ENCODE results near the gene PIK3R1.
"Not testable (repeated sequence)": the region's sequence is repeated elsewhere in the genome, so short reads cannot be mapped to it uniquely, and the experiment has no call there.

PIK3R1 gene

GRCh38 chr5:68235229-68235628 is 19.7 kb downstream of the PIK3R1 start:
- not testable (repeated sequence) for H3K27me3 ChIP-seq (replicated peaks; ENCODE audit: control insufficient read depth, insufficient read depth, low read length, poor library complexity, severe bottlenecking); H3K4me3 ChIP-seq (ENCODE audit: insufficient read depth, low read depth, low read length, poor library complexity, severe bottlenecking); H3K27ac ChIP-seq (ENCODE audit: insufficient read depth, low read length, poor library complexity, severe bottlenecking); DNase-seq; H3K36me3 ChIP-seq (ENCODE audit: control insufficient read depth, insufficient read depth, low read length); H3K9me3 ChIP-seq (ENCODE audit: control insufficient read depth, low read length)
- H3K4me1 ChIP-seq (ENCODE audit: control insufficient read depth, insufficient read depth, low read length, poor library complexity, severe bottlenecking): peaks cover 32% of the 10 kb centered on the region

GRCh38 chr5:68237715-68238114 is 22.2 kb downstream of the PIK3R1 start:
- H3K36me3 ChIP-seq (ENCODE audit: control insufficient read depth, insufficient read depth, low read length): no peaks in the 10 kb centered on the region
- peaks cover 30% of the 10 kb centered on the region for H3K4me1 ChIP-seq (ENCODE audit: control insufficient read depth, insufficient read depth, low read length, poor library complexity, severe bottlenecking)
- no peaks in the 10 kb centered on the region for H3K9me3 ChIP-seq (ENCODE audit: control insufficient read depth, low read length)
- no peak overlapping the region for H3K4me3 ChIP-seq (ENCODE audit: insufficient read depth, low read depth, low read length, poor library complexity, severe bottlenecking)
- no peaks in the 10 kb centered on the region for H3K27me3 ChIP-seq (replicated peaks; ENCODE audit: control insufficient read depth, insufficient read depth, low read length, poor library complexity, severe bottlenecking)
- H3K27ac ChIP-seq (ENCODE audit: insufficient read depth, low read length, poor library complexity, severe bottlenecking): no peak overlapping the region
- no peak for DNase-seq

DNA sequence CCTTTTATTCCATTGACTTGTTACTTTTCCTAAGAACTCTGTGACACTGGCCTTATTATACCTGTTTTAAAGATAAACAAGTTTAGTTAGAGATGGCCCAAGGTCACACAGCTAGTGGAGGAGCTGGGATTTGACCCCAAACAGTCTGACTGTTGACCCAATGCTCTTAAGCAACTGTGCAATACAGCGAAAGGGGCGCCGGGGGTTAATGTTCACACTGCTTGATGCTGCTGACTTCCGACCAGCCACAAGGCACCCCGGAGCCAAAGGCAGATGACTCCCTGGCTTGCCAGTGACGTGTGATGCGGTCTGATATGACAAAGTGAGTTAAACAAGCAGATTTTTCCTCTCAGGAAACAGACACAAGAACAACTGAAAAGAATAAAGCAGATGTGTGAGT is 23.9 kb downstream of the PIK3R1 start:
- Histone ChIP-seq H3K27ac (ENCODE audit: insufficient read depth, low read length, poor library complexity, severe bottlenecking) (peak overlapping the region; percentile 67), H3K4me1 (ENCODE audit: control insufficient read depth, insufficient read depth, low read length, poor library complexity, severe bottlenecking) (peaks cover 37% of the 10 kb centered on the region), H3K36me3 (ENCODE audit: control insufficient read depth, insufficient read depth, low read length) (no peaks in the 10 kb centered on the region), H3K27me3 (replicated peaks; ENCODE audit: control insufficient read depth, insufficient read depth, low read length, poor library complexity, severe bottlenecking) (no peaks in the 10 kb centered on the region), H3K4me3 (ENCODE audit: insufficient read depth, low read depth, low read length, poor library complexity, severe bottlenecking) (no peak overlapping the region), H3K9me3 (ENCODE audit: control insufficient read depth, low read length) (no peaks in the 10 kb centered on the region)
- peak; percentile 61 to 67 (median 65) for DNase-seq

DNA sequence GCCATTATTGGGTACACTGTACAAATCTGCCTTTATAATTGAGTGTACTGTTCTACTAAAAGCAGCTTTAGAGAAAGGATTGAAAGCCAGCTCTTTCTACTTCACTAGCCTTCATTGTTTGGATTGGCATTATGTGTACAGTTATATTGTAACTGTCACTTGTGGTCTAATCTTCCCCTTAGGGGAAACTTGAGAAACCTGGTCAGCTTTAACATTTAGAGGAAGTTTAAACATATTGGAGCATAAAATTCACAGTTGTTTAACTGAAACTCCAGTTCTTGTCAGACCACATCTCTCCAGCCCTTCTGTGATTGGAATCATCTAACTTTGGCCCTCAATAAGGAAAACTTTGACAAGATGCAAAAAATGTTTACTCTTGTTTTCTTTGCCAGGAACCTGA is 24.6 kb downstream of the PIK3R1 start:
- H3K27ac ChIP-seq (ENCODE audit: insufficient read depth, low read length, poor library complexity, severe bottlenecking): peak overlapping the region; percentile 48
- no peaks in the 10 kb centered on the region for H3K36me3 ChIP-seq (ENCODE audit: control insufficient read depth, insufficient read depth, low read length)
- no peak for DNase-seq
- no peaks in the 10 kb centered on the region for H3K9me3 ChIP-seq (ENCODE audit: control insufficient read depth, low read length)
- no peak overlapping the region for H3K4me3 ChIP-seq (ENCODE audit: insufficient read depth, low read depth, low read length, poor library complexity, severe bottlenecking)
- H3K27me3 ChIP-seq (replicated peaks; ENCODE audit: control insufficient read depth, insufficient read depth, low read length, poor library complexity, severe bottlenecking): no peaks in the 10 kb centered on the region
- H3K4me1 ChIP-seq (ENCODE audit: control insufficient read depth, insufficient read depth, low read length, poor library complexity, severe bottlenecking): peaks cover 37% of the 10 kb centered on the region

DNA sequence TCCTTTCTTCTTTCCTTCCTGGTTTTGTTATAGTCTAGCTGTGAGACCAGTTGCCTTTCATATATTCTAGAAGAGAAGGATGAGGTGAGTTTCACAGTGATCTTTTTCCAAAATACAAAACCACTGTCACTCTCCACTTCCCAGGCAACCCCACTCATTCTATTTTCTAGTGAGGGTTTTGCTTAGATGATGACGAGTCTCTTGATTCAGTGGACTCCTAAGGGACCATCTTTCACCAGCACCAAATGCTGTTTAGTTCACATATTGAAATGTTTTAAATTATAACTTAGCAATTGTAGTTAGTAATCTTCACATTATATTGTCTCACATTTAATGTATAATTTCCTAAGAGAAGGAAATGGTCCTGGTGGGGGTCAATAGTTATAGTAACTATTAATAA is 25.2 kb downstream of the PIK3R1 start:
- peak overlapping the region; percentile 24 for H3K27ac ChIP-seq (ENCODE audit: insufficient read depth, low read length, poor library complexity, severe bottlenecking)
- H3K4me1 ChIP-seq (ENCODE audit: control insufficient read depth, insufficient read depth, low read length, poor library complexity, severe bottlenecking): peaks cover 37% of the 10 kb centered on the region

DNA sequence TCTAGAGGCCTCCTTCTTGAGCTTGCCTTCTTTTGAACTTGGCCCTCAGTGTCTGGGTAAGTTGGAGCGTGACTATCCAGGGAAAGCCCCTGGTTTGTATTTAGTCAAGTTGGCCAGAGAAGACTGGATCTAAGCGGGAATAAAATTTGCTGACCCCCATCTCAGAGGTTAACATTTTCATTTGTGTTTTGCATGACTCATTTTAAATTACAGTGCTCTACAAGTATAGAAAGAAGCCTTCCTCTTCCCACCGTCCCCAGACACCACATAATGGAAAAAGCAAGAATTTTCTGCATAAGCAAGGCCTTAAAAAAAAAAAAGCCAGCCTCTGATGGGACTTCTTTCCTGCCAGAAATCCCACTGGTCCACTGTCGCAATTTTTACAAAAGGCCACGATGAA is 27.2 kb downstream of the PIK3R1 start:
- H3K9me3 ChIP-seq (ENCODE audit: control insufficient read depth, low read length): no peaks in the 10 kb centered on the region
- H3K27ac ChIP-seq (ENCODE audit: insufficient read depth, low read length, poor library complexity, severe bottlenecking): no peak overlapping the region
- no peaks in the 10 kb centered on the region for H3K36me3 ChIP-seq (ENCODE audit: control insufficient read depth, insufficient read depth, low read length)
- H3K4me1 ChIP-seq (ENCODE audit: control insufficient read depth, insufficient read depth, low read length, poor library complexity, severe bottlenecking): peaks cover 37% of the 10 kb centered on the region
- no peaks in the 10 kb centered on the region for H3K27me3 ChIP-seq (replicated peaks; ENCODE audit: control insufficient read depth, insufficient read depth, low read length, poor library complexity, severe bottlenecking)
- H3K4me3 ChIP-seq (ENCODE audit: insufficient read depth, low read depth, low read length, poor library complexity, severe bottlenecking): no peak overlapping the region
- no peak for DNase-seq

More for the DNA sequence above, 25.2 kb downstream of the PIK3R1 start:
- no peak for DNase-seq
- H3K4me3 ChIP-seq (ENCODE audit: insufficient read depth, low read depth, low read length, poor library complexity, severe bottlenecking): no peak overlapping the region
- no peaks in the 10 kb centered on the region for H3K36me3 ChIP-seq (ENCODE audit: control insufficient read depth, insufficient read depth, low read length)
- H3K27me3 ChIP-seq (replicated peaks; ENCODE audit: control insufficient read depth, insufficient read depth, low read length, poor library complexity, severe bottlenecking): no peaks in the 10 kb centered on the region
- H3K9me3 ChIP-seq (ENCODE audit: control insufficient read depth, low read length): no peaks in the 10 kb centered on the region

DNA sequence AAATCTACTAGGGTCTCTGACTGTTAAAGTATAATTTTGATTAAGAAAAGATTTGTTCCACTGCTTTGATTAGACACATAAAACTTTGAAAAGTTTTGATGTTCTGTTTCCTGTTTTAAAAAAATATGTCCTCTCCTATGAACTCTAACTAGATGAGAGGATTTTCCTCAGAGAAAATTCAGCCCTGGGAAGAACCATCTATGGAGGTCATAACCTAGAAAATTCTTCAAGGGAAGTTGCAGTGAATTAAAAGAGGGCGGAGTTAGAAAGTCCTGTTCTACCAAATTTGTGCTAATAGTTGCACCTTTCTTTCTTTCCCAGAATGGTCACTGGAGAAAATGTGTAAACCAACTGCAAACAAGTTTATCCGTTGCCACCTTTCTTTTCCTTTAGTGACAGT is 27.7 kb downstream of the PIK3R1 start:
- no peak overlapping the region for H3K27ac ChIP-seq (ENCODE audit: insufficient read depth, low read length, poor library complexity, severe bottlenecking)

DNA sequence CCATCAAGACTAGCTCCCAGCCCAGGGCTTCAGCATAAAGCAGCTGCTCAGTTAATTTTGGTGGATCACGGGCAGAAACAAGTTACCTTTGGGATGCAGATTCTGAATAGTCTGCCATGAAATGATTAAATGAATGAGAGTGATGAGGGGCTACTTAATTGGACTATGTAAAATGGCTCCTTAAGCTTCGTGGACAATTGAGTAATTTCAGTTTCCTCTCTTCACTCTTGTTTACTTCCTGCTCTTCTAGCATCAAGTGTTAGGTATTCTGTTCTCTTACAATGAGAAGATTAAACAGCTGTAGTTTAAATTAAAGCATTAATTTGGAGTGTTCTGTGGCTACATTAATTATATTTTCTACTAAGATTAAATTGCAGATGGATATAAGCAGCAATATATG is 28.1 kb downstream of the PIK3R1 start:
- Histone ChIP-seq H3K27me3 (replicated peaks; ENCODE audit: control insufficient read depth, insufficient read depth, low read length, poor library complexity, severe bottlenecking) (no peaks in the 10 kb centered on the region), H3K4me1 (ENCODE audit: control insufficient read depth, insufficient read depth, low read length, poor library complexity, severe bottlenecking) (peaks cover 28% of the 10 kb centered on the region), H3K36me3 (ENCODE audit: control insufficient read depth, insufficient read depth, low read length) (no peaks in the 10 kb centered on the region), H3K9me3 (ENCODE audit: control insufficient read depth, low read length) (no peaks in the 10 kb centered on the region), H3K27ac (ENCODE audit: insufficient read depth, low read length, poor library complexity, severe bottlenecking) (no peak overlapping the region), H3K4me3 (ENCODE audit: insufficient read depth, low read depth, low read length, poor library complexity, severe bottlenecking) (no peak overlapping the region)
- DNase-seq: no peak

More for the DNA sequence above, 27.7 kb downstream of the PIK3R1 start:
- Histone ChIP-seq H3K4me3 (ENCODE audit: insufficient read depth, low read depth, low read length, poor library complexity, severe bottlenecking) (no peak overlapping the region), H3K36me3 (ENCODE audit: control insufficient read depth, insufficient read depth, low read length) (no peaks in the 10 kb centered on the region), H3K4me1 (ENCODE audit: control insufficient read depth, insufficient read depth, low read length, poor library complexity, severe bottlenecking) (peaks cover 32% of the 10 kb centered on the region), H3K27me3 (replicated peaks; ENCODE audit: control insufficient read depth, insufficient read depth, low read length, poor library complexity, severe bottlenecking) (no peaks in the 10 kb centered on the region), H3K9me3 (ENCODE audit: control insufficient read depth, low read length) (no peaks in the 10 kb centered on the region)
- DNase-seq: no peak

GRCh38 chr5:68245319-68245718 is 29.8 kb downstream of the PIK3R1 start:
- H3K27me3 ChIP-seq (replicated peaks; ENCODE audit: control insufficient read depth, insufficient read depth, low read length, poor library complexity, severe bottlenecking): no peaks in the 10 kb centered on the region
- H3K36me3 ChIP-seq (ENCODE audit: control insufficient read depth, insufficient read depth, low read length): no peaks in the 10 kb centered on the region
- H3K4me1 ChIP-seq (ENCODE audit: control insufficient read depth, insufficient read depth, low read length, poor library complexity, severe bottlenecking): peaks cover 17% of the 10 kb centered on the region
- no peak for DNase-seq
- no peak overlapping the region for H3K27ac ChIP-seq (ENCODE audit: insufficient read depth, low read length, poor library complexity, severe bottlenecking)
- no peak overlapping the region for H3K4me3 ChIP-seq (ENCODE audit: insufficient read depth, low read depth, low read length, poor library complexity, severe bottlenecking)
- H3K9me3 ChIP-seq (ENCODE audit: control insufficient read depth, low read length): no peaks in the 10 kb centered on the region

GRCh38 chr5:68246802-68247201 is 31.2 kb downstream of the PIK3R1 start:
- peaks cover 24% of the 10 kb centered on the region for H3K4me1 ChIP-seq (ENCODE audit: control insufficient read depth, insufficient read depth, low read length, poor library complexity, severe bottlenecking)
- H3K9me3 ChIP-seq (ENCODE audit: control insufficient read depth, low read length): no peaks in the 10 kb centered on the region
- DNase-seq: no peak
- no peaks in the 10 kb centered on the region for H3K27me3 ChIP-seq (replicated peaks; ENCODE audit: control insufficient read depth, insufficient read depth, low read length, poor library complexity, severe bottlenecking)
- H3K4me3 ChIP-seq (ENCODE audit: insufficient read depth, low read depth, low read length, poor library complexity, severe bottlenecking): no peak overlapping the region
- no peaks in the 10 kb centered on the region for H3K36me3 ChIP-seq (ENCODE audit: control insufficient read depth, insufficient read depth, low read length)
- no peak overlapping the region for H3K27ac ChIP-seq (ENCODE audit: insufficient read depth, low read length, poor library complexity, severe bottlenecking)

DNA sequence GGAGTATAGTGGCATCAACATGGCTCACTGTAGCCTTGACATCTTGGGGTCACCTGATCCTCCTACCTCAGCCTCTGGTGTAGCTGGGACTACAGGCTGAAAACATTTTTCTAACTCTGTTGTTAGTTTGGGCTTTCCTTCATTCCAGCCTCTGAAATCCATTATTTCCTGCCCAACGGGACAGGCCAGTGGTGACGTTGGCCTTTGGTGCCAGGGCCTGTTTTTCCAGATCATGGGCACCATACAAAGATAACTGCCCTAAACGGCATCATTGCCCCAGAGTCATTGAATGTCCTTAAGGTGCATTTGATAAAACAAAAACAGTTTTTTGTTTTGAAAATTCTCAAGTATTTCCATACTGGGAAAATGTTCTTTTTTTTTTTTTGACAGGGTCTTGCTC is 32.1 kb downstream of the PIK3R1 start:
- Histone ChIP-seq H3K4me3 (ENCODE audit: insufficient read depth, low read depth, low read length, poor library complexity, severe bottlenecking) (no peak overlapping the region), H3K36me3 (ENCODE audit: control insufficient read depth, insufficient read depth, low read length) (no peaks in the 10 kb centered on the region), H3K4me1 (ENCODE audit: control insufficient read depth, insufficient read depth, low read length, poor library complexity, severe bottlenecking) (peaks cover 32% of the 10 kb centered on the region), H3K27ac (ENCODE audit: insufficient read depth, low read length, poor library complexity, severe bottlenecking) (no peak overlapping the region), H3K9me3 (ENCODE audit: control insufficient read depth, low read length) (no peaks in the 10 kb centered on the region), H3K27me3 (replicated peaks; ENCODE audit: control insufficient read depth, insufficient read depth, low read length, poor library complexity, severe bottlenecking) (no peaks in the 10 kb centered on the region)
- DNase-seq: no peak
